ENCODE results near the gene FUT8.
"Not testable (repeated sequence)": the region's sequence is repeated elsewhere in the genome, so short reads cannot be mapped to it uniquely, and the experiment has no call there.

Gene FUT8

DNA sequence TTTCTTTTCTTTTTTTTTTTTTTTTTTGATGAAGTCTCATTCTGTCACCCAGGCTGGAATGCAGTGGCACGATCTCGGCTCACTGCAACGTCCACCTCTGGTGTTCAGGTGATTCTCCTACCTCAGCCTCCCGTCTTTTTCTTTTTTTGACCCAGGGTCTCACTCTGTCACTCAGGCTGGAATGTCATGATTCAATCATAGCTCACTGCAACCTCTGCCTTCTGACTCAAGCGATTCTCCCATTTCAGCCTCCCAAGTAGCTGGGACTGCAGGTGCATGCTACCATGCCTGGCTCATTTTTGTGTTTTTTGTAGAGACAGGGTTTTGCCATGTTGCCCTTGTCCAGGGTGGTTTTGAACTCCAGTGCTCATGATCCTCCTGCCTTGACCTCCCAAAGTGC, 12.0 kb downstream of the FUT8 start:
- TF ChIP-seq CTCF (IDR thresholded peaks at IDR 0.05; ENCODE audit: control insufficient read depth, extremely low read depth, insufficient read depth): no peak
- DNase-seq (ENCODE audit: low read depth): no peak
- no peak overlapping the region for H3K4me3 ChIP-seq (ENCODE audit: low read depth, low read length)

- no peak for TF ChIP-seq CTCF (IDR thresholded peaks at IDR 0.05; ENCODE audit: control insufficient read depth, extremely low read depth, insufficient read depth)
- no peak overlapping the region for H3K4me3 ChIP-seq (ENCODE audit: low read depth, low read length)
- no peak for DNase-seq (ENCODE audit: low read depth)
These were observed 13.4 kb downstream of the FUT8 start for GRCh38 chr14:65425885-65426284.

GRCh38 chr14:65426902-65427301, 14.4 kb downstream of the FUT8 start:
- not testable (repeated sequence) for H3K4me3 ChIP-seq (ENCODE audit: low read depth, low read length); DNase-seq (ENCODE audit: low read depth)

- no peak for TF ChIP-seq CTCF (IDR thresholded peaks at IDR 0.05; ENCODE audit: control insufficient read depth, extremely low read depth, insufficient read depth)
These were observed 16.2 kb downstream of the FUT8 start for GRCh38 chr14:65428691-65429090.

GRCh38 chr14:65429757-65430156, 17.2 kb downstream of the FUT8 start:
- H3K4me3 ChIP-seq (ENCODE audit: low read depth, low read length): no peak overlapping the region
- DNase-seq (ENCODE audit: low read depth): no peak
- TF ChIP-seq CTCF (IDR thresholded peaks at IDR 0.05; ENCODE audit: control insufficient read depth, extremely low read depth, insufficient read depth): no peak

More at GRCh38 chr14:65428691-65429090, 16.2 kb downstream of the FUT8 start:
- no peak for DNase-seq (ENCODE audit: low read depth)
- no peak overlapping the region for H3K4me3 ChIP-seq (ENCODE audit: low read depth, low read length)

DNA sequence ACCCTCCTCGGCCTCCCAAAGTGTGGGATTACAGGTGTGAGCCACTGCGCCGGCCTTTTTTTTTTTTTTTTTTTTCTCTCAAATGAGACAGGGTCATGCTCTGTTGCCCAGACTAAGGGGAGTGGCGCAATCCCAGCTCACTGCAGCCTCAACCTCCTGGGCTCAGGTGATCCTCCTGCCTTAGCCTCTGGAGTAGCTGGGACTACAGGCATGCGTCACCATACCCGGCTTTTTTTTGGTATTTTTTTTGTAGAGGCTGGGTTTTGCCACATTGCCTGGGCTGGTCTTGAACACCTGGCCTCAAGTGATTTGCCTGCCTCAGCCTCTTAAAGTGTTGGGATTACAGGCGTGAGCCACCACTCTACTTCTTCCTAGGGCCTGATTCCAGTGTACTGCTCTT, 18.7 kb downstream of the FUT8 start:
- TF ChIP-seq CTCF (IDR thresholded peaks at IDR 0.05; ENCODE audit: control insufficient read depth, extremely low read depth, insufficient read depth): no peak

GRCh38 chr14:65431951-65432350, 19.4 kb downstream of the FUT8 start:
- H3K4me3 ChIP-seq (ENCODE audit: low read depth, low read length): no peak overlapping the region
- DNase-seq (ENCODE audit: low read depth): no peak
- no peak for TF ChIP-seq CTCF (IDR thresholded peaks at IDR 0.05; ENCODE audit: control insufficient read depth, extremely low read depth, insufficient read depth)

More for the DNA sequence above, 18.7 kb downstream of the FUT8 start:
- no peak overlapping the region for H3K4me3 ChIP-seq (ENCODE audit: low read depth, low read length)
- no peak for DNase-seq (ENCODE audit: low read depth)

Data from LNCaP clone FGC (cell line).